ENCODE results near the gene GPD1. TPM values are rescaled to one million over a fixed set of nuclear protein-coding genes. Genes with fewer than 3 reads are reported as not detected.
A peak's percentile ranks its signal among the peaks of the same experiment; 100 is the strongest.

GPD1 gene
- total and polyA plus RNA-seq, 10 of the 15 experiments (the other 5 are each of a cell fraction or from before 2014, with no cell fraction given), result 0.04 to 0.61 (median 0.26) TPM; not detected in 1

GRCh38 chr12:50099302-50100008, 4.4 kb upstream of the GPD1 start:
- no peaks in the 10 kb centered on the region for H3K27me3 ChIP-seq (replicated peaks in 1 of 2; ENCODE audit: control insufficient read depth in 2 of 2, insufficient read depth in 2 of 2, low read length in 1 of 2)
- POLR2A ChIA-PET, result no interaction called here
- H4K20me1 ChIP-seq (ENCODE audit: control insufficient read depth, insufficient read depth), result no peaks in the 10 kb centered on the region
- 60% methylated on average over 5 of the region's 5 CpGs for WGBS (ENCODE audit: insufficient coverage, insufficient replicate concordance, low lambda C conversion rate, missing lambda C conversion rate)
- no peaks in the 10 kb centered on the region for H3K9me3 ChIP-seq (replicated peaks; ENCODE audit: control insufficient read depth, insufficient read depth, low read length)
- peaks cover 25 to 36% of the 10 kb centered on the region in 2 experiments for H3K36me3 ChIP-seq (ENCODE audit: control insufficient read depth in 2 of 2, insufficient read depth in 2 of 2, low read length in 1 of 2)
- H3K4me3 ChIP-seq, result no peak overlapping the region
- FAIRE-seq (no peak), DNase-seq (ENCODE audit: low read depth, low spot score) (no peak), ATAC-seq (no peak)
- TF ChIP-seq ETV6 (conservative IDR thresholded peaks at IDR 0.05 in 1 of 2, IDR thresholded peaks at IDR 0.05 in 1 of 2; ENCODE audit: borderline replicate concordance in 1 of 2, low read depth in 1 of 2), result no peak
- no peak for TF ChIP-seq RAD21 (IDR thresholded peaks at IDR 0.05; ENCODE audit: insufficient read depth, low read depth, low read length)
- no peak for TF ChIP-seq MYC (IDR thresholded peaks at IDR 0.05; ENCODE audit: insufficient read depth, insufficient read length, insufficient replicate concordance, low read length, severe bottlenecking)
- TF ChIP-seq GABPA (IDR thresholded peaks at IDR 0.05; ENCODE audit: low read depth), result no peak
- no peak for TF ChIP-seq KDM1A (IDR thresholded peaks at IDR 0.05; ENCODE audit: borderline replicate concordance)
- TF ChIP-seq SMARCA5 (IDR thresholded peaks at IDR 0.05), result no peak
- no peak for TF ChIP-seq IRF5 (IDR thresholded peaks at IDR 0.05; ENCODE audit: borderline replicate concordance)
- TF ChIP-seq SUZ12 (IDR thresholded peaks at IDR 0.05; ENCODE audit: unreplicated experiment), result no peak
- TF ChIP-seq IKZF1 (conservative IDR thresholded peaks at IDR 0.05), result no peak
- TF ChIP-seq TAF1 (IDR thresholded peaks at IDR 0.05; ENCODE audit: borderline replicate concordance, low read depth, low read length), result no peak
- no peak for TF ChIP-seq NRF1 (conservative IDR thresholded peaks at IDR 0.05; ENCODE audit: low read depth, low read length)
- TF ChIP-seq EED (IDR thresholded peaks at IDR 0.05; ENCODE audit: low read depth), result no peak
- TF ChIP-seq ZBTB40 (IDR thresholded peaks at IDR 0.05; ENCODE audit: borderline replicate concordance), result no peak
- no peak for TF ChIP-seq YY1 (IDR thresholded peaks at IDR 0.05; ENCODE audit: low read depth, low read length)
- no peak for TF ChIP-seq EGR1 (IDR thresholded peaks at IDR 0.05; ENCODE audit: borderline replicate concordance in 1 of 2, low read depth in 2 of 2, low read length in 2 of 2)
- TF ChIP-seq ZNF24 (IDR thresholded peaks at IDR 0.05), result no peak
- TF ChIP-seq BMI1 (IDR thresholded peaks at IDR 0.05; ENCODE audit: borderline replicate concordance), result no peak
- TSS peak; percentile 24 for BruUV-seq (replicated peaks)
- H3K9ac ChIP-seq (ENCODE audit: control insufficient read depth, insufficient read depth, low read length), result no peak overlapping the region
- H3K4me1 ChIP-seq (ENCODE audit: control insufficient read depth, insufficient read depth, low read length), result no peaks in the 10 kb centered on the region
- RAD21 ChIA-PET (ENCODE audit: unreplicated experiment), result no interaction called here
- SMC1A ChIA-PET (ENCODE audit: uncharacterized antibody, unreplicated experiment), result no interaction called here
- H3K79me2 ChIP-seq (ENCODE audit: control insufficient read depth, insufficient read depth, low read length), result no peaks in the 10 kb centered on the region
- in situ Hi-C loops (cut with MboI) (no loop called here), intact Hi-C loops (cut with micrococcal nuclease; ENCODE audit: unreplicated experiment) (no loop called here)
- no peak overlapping the region for H3K27ac ChIP-seq (ENCODE audit: control insufficient read depth, insufficient read depth)
- H2AFZ ChIP-seq (ENCODE audit: control insufficient read depth, low read depth, low read length), result no peak overlapping the region
- H3K4me2 ChIP-seq (ENCODE audit: control insufficient read depth, insufficient read depth), result no peak overlapping the region
- CTCF ChIA-PET, result interaction anchor here (0.6 to 6.5 kb wide), 3 partner anchors 12 to 304 kb away, joined by 3 to 40 read pairs (median 35); partner anchors contain the start of gene COX14

Data from GM12878 (cell line).